Measurements from ENCODE around the gene HCAR2. TPM values are rescaled to one million over a fixed set of nuclear protein-coding genes. Genes with fewer than 3 reads are reported as not detected.

Gene HCAR2
- total and polyA plus RNA-seq, 7 experiments from 2014 or later, result 0.22 to 11.9 (median 1.5) TPM; not detected in 4

DNA sequence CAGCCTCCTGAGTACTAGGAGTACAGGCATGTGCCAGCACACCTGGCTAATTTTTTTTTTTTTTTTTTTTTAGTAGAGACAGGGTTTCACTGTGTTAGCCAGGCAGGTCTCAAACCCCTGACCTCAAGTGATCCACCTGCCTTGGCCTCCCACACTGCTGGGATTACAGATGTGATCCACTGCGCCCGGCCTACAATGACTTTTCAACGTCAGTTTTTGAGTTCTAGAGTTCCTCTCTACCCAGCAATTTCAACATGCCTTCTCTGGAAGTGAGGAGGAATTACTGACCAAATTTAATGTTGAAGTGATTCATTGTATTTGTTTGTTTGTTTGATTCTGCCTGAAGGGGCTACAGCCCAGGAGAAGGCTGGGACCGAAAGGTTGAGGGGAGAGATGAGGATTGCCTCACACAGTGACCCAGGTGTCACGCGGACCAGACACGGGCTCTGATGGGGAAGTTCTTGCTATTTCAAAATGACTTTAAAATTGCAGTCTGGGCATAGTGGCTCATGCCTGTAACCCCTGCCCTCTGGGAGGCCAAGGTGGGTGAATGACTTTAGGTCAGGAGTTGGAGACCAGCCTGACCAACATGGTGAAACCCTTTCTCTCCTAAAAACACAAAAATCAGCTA is 40.9 kb upstream of the HCAR2 start:
- Mint-ChIP-seq H3K9me3 (no peaks in the 10 kb centered on the region), H3K36me3 (no peaks in the 10 kb centered on the region)

DNA sequence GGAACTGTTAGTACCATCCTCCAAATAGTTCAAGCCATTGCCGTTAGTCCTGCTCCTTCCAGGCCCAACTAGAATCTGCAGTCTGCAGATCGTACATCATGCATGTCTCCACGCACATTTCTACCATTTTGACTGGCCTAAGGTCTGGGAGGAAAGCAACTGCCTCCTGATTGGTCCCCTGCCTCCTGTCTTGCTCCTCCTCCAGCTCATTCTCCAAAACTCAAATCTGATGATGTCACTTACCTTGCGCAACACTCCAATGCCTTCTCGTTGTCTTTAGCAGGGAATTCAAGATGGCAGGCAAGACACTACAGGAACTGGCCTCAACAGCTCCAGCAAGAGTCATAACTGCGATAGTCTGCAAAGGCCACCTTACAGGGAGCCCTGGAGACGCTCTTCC is 37.2 kb upstream of the HCAR2 start:
- intact Hi-C loops (cut with micrococcal nuclease), result no loop called here
- Mint-ChIP-seq H3K36me3 (peaks cover 0 to 2% (median 0%) of the 10 kb centered on the region in 5 donors), H3K4me3 (no peak overlapping the region), H3K27ac (no peak overlapping the region), H3K4me1 (peaks cover 0 to 8% (median 0%) of the 10 kb centered on the region in 7 donors), H3K9me3 (peaks cover 0 to 5% (median 0%) of the 10 kb centered on the region in 11 donors), H3K27me3 (no peaks in the 10 kb centered on the region)
- no peak for DNase-seq
- no peak for ATAC-seq
- Histone ChIP-seq H3K4me1 (ENCODE audit: control insufficient read depth in 2 of 2, insufficient read depth in 2 of 2, low read length in 2 of 2) (no peaks in the 10 kb centered on the region), H3K9me3 (ENCODE audit: control insufficient read depth in 2 of 3, low read length in 3 of 3) (no peaks in the 10 kb centered on the region), H3K27me3 (ENCODE audit: control insufficient read depth in 2 of 2, insufficient read depth in 2 of 2, low read length in 2 of 2) (no peaks in the 10 kb centered on the region), H3K27ac (ENCODE audit: low read depth, low read length) (no peak overlapping the region), H3K36me3 (ENCODE audit: control insufficient read depth in 2 of 3, insufficient read depth in 3 of 3, low read length in 3 of 3) (no peaks in the 10 kb centered on the region), H3K4me3 (ENCODE audit: low read length) (no peak overlapping the region)
- ChIA-PET CTCF (no interaction called here), POLR2A (no interaction called here)

More for the DNA sequence above, 40.9 kb upstream of the HCAR2 start:
- Histone ChIP-seq H3K36me3 (ENCODE audit: control insufficient read depth in 2 of 3, insufficient read depth in 3 of 3, low read length in 3 of 3) (no peaks in the 10 kb centered on the region), H3K4me1 (ENCODE audit: control insufficient read depth in 2 of 2, insufficient read depth in 2 of 2, low read length in 2 of 2) (no peaks in the 10 kb centered on the region), H3K4me3 (ENCODE audit: low read length) (no peak overlapping the region), H3K27me3 (ENCODE audit: control insufficient read depth in 2 of 2, insufficient read depth in 2 of 2, low read length in 2 of 2) (no peaks in the 10 kb centered on the region), H3K27ac (ENCODE audit: low read depth, low read length) (no peak overlapping the region), H3K9me3 (ENCODE audit: control insufficient read depth in 2 of 3, low read length in 3 of 3) (no peaks in the 10 kb centered on the region)
- Mint-ChIP-seq H3K4me3 (no peak overlapping the region), H3K4me1 (peaks cover 0 to 7% (median 0%) of the 10 kb centered on the region in 7 donors), H3K27ac (no peak overlapping the region), H3K27me3 (no peaks in the 10 kb centered on the region)
- DNase-seq (no peak), ATAC-seq (peak; percentile 74)
- intact Hi-C loops (cut with micrococcal nuclease), result no loop called here
- ChIA-PET POLR2A (no interaction called here), CTCF (no interaction called here)

DNA sequence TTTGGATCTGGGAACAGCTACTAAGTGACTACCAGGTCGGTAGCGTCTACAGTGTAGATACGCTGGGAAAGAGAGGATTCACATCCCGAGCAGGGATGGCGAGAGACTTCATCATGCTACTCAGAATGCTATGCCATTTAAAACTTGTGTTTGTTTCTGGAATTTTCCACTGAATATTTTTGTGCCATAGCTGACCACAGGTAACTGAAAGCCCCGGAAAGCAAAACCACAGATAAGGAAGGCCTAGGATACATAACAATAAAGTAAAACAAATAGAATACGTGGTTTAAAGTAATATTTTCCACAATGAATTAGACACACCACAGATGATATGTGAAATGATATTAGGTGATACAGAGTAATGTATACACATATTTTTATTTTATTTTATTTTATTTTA is 35.4 kb upstream of the HCAR2 start:
- ChIA-PET CTCF (no interaction called here), POLR2A (interaction anchor here (0.5 kb wide), 1 partner anchor 13 kb away, joined by 3 read pairs; no protein-coding TSS in a partner anchor)
- no peak overlapping the region for H3K4me3 ChIP-seq (ENCODE audit: low read length)
- peaks cover 0 to 5% (median 0%) of the 10 kb centered on the region in 11 donors for H3K9me3 Mint-ChIP-seq
- DNase-seq, result no peak
- H3K9me3 ChIP-seq (ENCODE audit: control insufficient read depth in 2 of 3, low read length in 3 of 3), result no peaks in the 10 kb centered on the region
- ATAC-seq, result no peak
- H3K36me3 ChIP-seq (ENCODE audit: control insufficient read depth in 2 of 3, insufficient read depth in 3 of 3, low read length in 3 of 3), result no peaks in the 10 kb centered on the region
- peaks cover 3 to 15% (median 6%) of the 10 kb centered on the region in 7 donors for H3K4me1 Mint-ChIP-seq
- no peaks in the 10 kb centered on the region for H3K4me1 ChIP-seq (ENCODE audit: control insufficient read depth in 2 of 2, insufficient read depth in 2 of 2, low read length in 2 of 2)
- H3K4me3 Mint-ChIP-seq, result no peak overlapping the region
- no peaks in the 10 kb centered on the region for H3K27me3 Mint-ChIP-seq
- intact Hi-C loops (cut with micrococcal nuclease), result no loop called here
- no peak overlapping the region for H3K27ac ChIP-seq (ENCODE audit: low read depth, low read length)
- no peaks in the 10 kb centered on the region for H3K27me3 ChIP-seq (ENCODE audit: control insufficient read depth in 2 of 2, insufficient read depth in 2 of 2, low read length in 2 of 2)
- peaks cover 0 to 2% (median 0%) of the 10 kb centered on the region in 5 donors for H3K36me3 Mint-ChIP-seq
- H3K27ac Mint-ChIP-seq, result no peak overlapping the region

DNA sequence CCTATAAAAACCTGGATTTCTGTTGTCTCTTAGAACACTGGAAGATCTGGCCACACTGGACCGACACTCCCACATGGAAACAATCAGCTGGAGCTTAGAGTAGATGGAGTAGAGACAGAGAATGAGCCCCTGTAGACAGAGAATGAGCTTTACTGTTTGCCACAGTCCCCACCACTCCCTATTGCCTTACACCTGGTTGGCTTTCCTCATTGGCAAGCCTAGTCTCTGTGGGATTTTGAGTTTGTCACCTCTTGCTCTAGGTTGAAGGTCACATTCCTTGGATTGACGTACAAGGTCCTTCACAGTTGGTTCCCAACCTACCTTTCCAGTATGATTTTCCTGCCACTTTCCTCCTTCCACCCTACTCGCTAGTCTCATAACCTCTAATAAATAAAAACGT is 29.5 kb upstream of the HCAR2 start:
- no peak overlapping the region for H3K4me3 ChIP-seq (ENCODE audit: low read length)
- H3K36me3 ChIP-seq (ENCODE audit: control insufficient read depth in 2 of 3, insufficient read depth in 3 of 3, low read length in 3 of 3), result no peaks in the 10 kb centered on the region
- peaks cover 0 to 4% (median 0%) of the 10 kb centered on the region in 5 donors for H3K27me3 Mint-ChIP-seq
- peaks cover 0 to 25% of the 10 kb centered on the region in 2 donors for H3K4me1 ChIP-seq (ENCODE audit: control insufficient read depth in 2 of 2, insufficient read depth in 2 of 2, low read length in 2 of 2)
- H3K4me1 Mint-ChIP-seq, result peaks cover 20 to 63% (median 47%) of the 10 kb centered on the region in 7 donors
- peak overlapping the region; percentile 4 to 83 (median 45) for H3K27ac Mint-ChIP-seq
- no peaks in the 10 kb centered on the region for H3K27me3 ChIP-seq (ENCODE audit: control insufficient read depth in 2 of 2, insufficient read depth in 2 of 2, low read length in 2 of 2)
- ATAC-seq (no peak), DNase-seq (no peak)
- H3K9me3 Mint-ChIP-seq, result peaks cover 0 to 10% (median 0%) of the 10 kb centered on the region in 11 donors
- H3K27ac ChIP-seq (ENCODE audit: low read depth, low read length), result peak overlapping the region; percentile 23
- CTCF ChIA-PET, result no interaction called here
- no peaks in the 10 kb centered on the region for H3K9me3 ChIP-seq (ENCODE audit: control insufficient read depth in 2 of 3, low read length in 3 of 3)
- peaks cover 0 to 6% (median 0%) of the 10 kb centered on the region in 5 donors for H3K36me3 Mint-ChIP-seq
- intact Hi-C loops (cut with micrococcal nuclease), result loop anchor here in 1 of 2 donors (5.0 kb wide), 1 partner anchor 85 kb away; no protein-coding TSS in a partner anchor
- POLR2A ChIA-PET, result interaction anchor here (0.7 kb wide), 1 partner anchor 10 kb away, joined by 4 read pairs; no protein-coding TSS in a partner anchor
- H3K4me3 Mint-ChIP-seq, result peak overlapping the region in 8 of 10 donors; percentile 17 to 74 (median 68)

DNA sequence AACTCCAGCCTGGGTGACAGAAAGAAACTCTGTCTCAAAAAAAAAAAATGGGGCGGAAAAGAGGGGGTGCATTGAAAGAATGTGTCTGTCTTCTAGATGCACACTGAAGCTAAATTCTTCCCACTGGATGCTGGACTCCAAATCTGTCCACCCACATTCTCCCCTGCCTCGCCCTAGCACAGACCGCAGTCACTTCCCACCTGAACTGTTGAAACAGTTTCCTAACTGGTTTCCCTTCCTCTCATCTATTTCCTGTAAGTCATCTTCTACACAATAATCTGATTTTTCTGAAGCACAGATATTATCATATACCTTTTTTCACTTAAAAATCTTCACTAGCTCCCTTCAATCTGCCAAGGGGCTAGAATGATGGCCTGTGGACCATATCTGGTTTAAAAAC is 29.0 kb upstream of the HCAR2 start:
- Mint-ChIP-seq H3K27ac (peak overlapping the region; percentile 4 to 83 (median 45)), H3K9me3 (peaks cover 0 to 10% (median 0%) of the 10 kb centered on the region in 11 donors), H3K36me3 (peaks cover 0 to 6% (median 0%) of the 10 kb centered on the region in 5 donors), H3K4me1 (peaks cover 20 to 66% (median 47%) of the 10 kb centered on the region in 7 donors), H3K4me3 (peak overlapping the region in 9 of 10 donors; percentile 17 to 74 (median 66)), H3K27me3 (peaks cover 0 to 4% (median 0%) of the 10 kb centered on the region in 5 donors)
- Histone ChIP-seq H3K36me3 (ENCODE audit: control insufficient read depth in 2 of 3, insufficient read depth in 3 of 3, low read length in 3 of 3) (no peaks in the 10 kb centered on the region), H3K4me1 (ENCODE audit: control insufficient read depth in 2 of 2, insufficient read depth in 2 of 2, low read length in 2 of 2) (peaks cover 0 to 25% of the 10 kb centered on the region in 2 donors), H3K27me3 (ENCODE audit: control insufficient read depth in 2 of 2, insufficient read depth in 2 of 2, low read length in 2 of 2) (no peaks in the 10 kb centered on the region), H3K4me3 (ENCODE audit: low read length) (no peak overlapping the region), H3K9me3 (ENCODE audit: control insufficient read depth in 2 of 3, low read length in 3 of 3) (no peaks in the 10 kb centered on the region), H3K27ac (ENCODE audit: low read depth, low read length) (peak overlapping the region; percentile 23)
- CTCF ChIA-PET, result no interaction called here
- intact Hi-C loops (cut with micrococcal nuclease), result loop anchor here in 1 of 2 donors (5.0 kb wide), 1 partner anchor 85 kb away; no protein-coding TSS in a partner anchor
- POLR2A ChIA-PET, result no interaction called here
- ATAC-seq (peak; percentile 68), DNase-seq (peak in 6 of 9 donors; percentile 5 to 53 (median 22))

DNA sequence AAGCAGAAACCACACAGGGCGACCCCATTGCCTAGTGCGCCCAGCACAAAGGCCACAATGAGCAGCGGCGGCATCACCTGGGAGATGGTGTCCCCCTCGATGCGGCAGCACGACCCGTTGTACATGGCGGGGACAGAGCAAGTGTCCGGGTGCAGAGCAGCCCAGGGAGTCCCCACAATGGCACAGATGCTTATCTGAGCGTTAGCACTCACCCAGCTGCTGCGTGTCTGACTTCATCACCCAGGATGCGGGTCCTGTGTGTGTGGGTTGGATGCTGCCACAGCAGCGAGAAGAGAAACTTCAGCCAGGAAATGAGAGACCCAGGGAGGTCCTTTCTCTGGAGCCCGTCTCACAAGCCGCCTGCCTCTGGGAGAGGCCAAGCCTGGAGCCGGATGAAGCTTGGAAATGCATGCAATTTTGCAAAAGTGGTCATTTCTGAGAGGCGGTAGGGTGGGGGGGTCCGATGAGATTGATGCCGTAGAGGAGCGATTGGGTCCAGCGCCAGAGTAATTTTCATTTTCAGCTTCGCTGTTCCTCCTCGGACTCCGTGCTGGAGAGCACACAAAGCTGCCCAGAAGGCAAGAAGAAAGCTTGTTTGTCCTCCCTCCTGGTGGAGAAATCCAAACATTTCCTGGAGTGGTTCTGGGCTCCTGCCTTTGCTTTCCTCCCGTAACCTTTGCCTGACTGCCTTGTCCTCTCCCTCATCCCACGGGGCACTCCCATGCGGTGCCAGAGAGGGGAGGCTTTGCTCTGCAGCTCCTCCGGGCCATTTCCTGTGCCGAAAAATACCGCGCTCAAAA is 27.3 kb upstream of the HCAR2 start, which contains the start of gene HCAR1:
Gene HCAR1 (minus strand): TSS at position 630 of the 800 bp plus-strand sequence. CDS start 505 bp downstream, at position 125.
- peak in 7 of 9 donors; percentile 5 to 75 (median 48) for DNase-seq
- H3K9me3 ChIP-seq (ENCODE audit: control insufficient read depth in 2 of 3, low read length in 3 of 3), result no peaks in the 10 kb centered on the region
- peak; percentile 63 for ATAC-seq
- H3K4me3 Mint-ChIP-seq, result peak within 1 kb of the TSS; percentile 30 to 78 (median 63)
- CTCF ChIA-PET, result no interaction called here
- peaks cover 0 to 4% (median 0%) of the 10 kb centered on the region in 5 donors for H3K27me3 Mint-ChIP-seq
- peaks cover 0 to 5% (median 0%) of the 10 kb centered on the region in 11 donors for H3K9me3 Mint-ChIP-seq
- H3K36me3 Mint-ChIP-seq, result peaks cover 0 to 4% (median 0%) of the 10 kb centered on the region in 5 donors
- peak within 1 kb of the TSS in 8 of 9 donors; percentile 18 to 91 (median 51) for H3K27ac Mint-ChIP-seq
- H3K4me1 Mint-ChIP-seq, result peaks cover 22 to 80% (median 55%) of the 10 kb centered on the region in 7 donors
- H3K4me3 ChIP-seq (ENCODE audit: low read length), result peak within 1 kb of the TSS; percentile 31
- no peaks in the 10 kb centered on the region for H3K27me3 ChIP-seq (ENCODE audit: control insufficient read depth in 2 of 2, insufficient read depth in 2 of 2, low read length in 2 of 2)
- H3K36me3 ChIP-seq (ENCODE audit: control insufficient read depth in 2 of 3, insufficient read depth in 3 of 3, low read length in 3 of 3), result no peaks in the 10 kb centered on the region
- peaks cover 0 to 25% of the 10 kb centered on the region in 2 donors for H3K4me1 ChIP-seq (ENCODE audit: control insufficient read depth in 2 of 2, insufficient read depth in 2 of 2, low read length in 2 of 2)
- POLR2A ChIA-PET, result interaction anchor here (1.0 kb wide), 1 partner anchor 503 kb away, joined by 3 read pairs; the partner anchor contains the start of genes MPHOSPH9 and MTRFR
- H3K27ac ChIP-seq (ENCODE audit: low read depth, low read length), result no peak within 1 kb of the TSS
- intact Hi-C loops (cut with micrococcal nuclease), result loop anchor here in 1 of 2 donors (5.0 kb wide), 1 partner anchor 83 kb away; no protein-coding TSS in a partner anchor
